HG02840 (cell line): Measurements from ENCODE around the gene LPP.
A peak's percentile ranks its signal among the peaks of the same experiment; 100 is the strongest.

Experiments
- ATAC-seq: cut with Tn5 transposase; IDR thresholded peaks from one replicate; pipeline ENCODE4 v1.9.1; 2021; ENCODE audit warnings: mild to moderate bottlenecking, moderate library complexity, moderate number of reproducible peaks; ENCODE audit not compliant: unreplicated experiment, low FRiP score

LPP gene

DNA sequence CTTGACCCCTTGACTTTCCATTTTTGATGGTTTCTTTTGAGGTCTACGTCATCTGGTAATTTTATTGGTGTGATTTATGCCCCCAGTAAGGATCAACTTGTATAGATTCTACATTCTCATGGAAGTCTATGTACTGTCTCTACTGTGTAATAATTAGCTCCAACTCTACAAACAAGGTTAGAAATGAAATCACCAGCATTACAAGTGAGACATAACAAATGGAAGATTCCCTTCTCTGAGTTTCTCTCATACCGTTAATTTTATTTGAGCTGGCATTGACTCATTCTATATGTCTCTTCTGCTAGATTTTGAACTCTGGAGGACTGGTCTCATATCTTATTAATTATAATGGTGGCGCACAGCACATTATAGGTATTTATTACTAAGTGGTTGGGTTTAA is 138.9 kb downstream of the LPP start:
- no peak for ATAC-seq

GRCh38 chr3:188294113-188294512 is 140.2 kb downstream of the LPP start:
- ATAC-seq = no peak

GRCh38 chr3:188294823-188295487 is 141.0 kb downstream of the LPP start:
- no peak for ATAC-seq

DNA sequence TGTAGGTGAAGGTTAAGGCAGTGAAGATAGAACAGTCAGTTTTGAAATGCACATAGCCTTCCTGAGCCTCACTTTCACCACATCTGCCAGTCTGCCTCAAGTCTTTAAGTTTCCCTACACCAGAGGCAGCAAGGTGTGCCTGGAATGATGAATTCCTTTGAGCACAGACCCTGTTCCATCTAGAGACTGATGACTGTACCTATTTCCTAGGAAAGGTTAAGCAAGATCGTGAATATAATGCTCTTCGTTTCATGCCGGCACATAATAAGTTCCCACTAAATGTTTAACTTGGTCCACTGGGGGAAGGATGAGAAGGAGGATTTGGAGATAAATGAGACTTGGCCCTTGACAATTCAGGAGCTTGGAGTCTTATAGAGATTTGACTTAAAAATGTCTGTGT is 141.9 kb downstream of the LPP start:
- no peak for ATAC-seq

GRCh38 chr3:188296761-188297612 is 143.0 kb downstream of the LPP start:
- no peak for ATAC-seq

GRCh38 chr3:188298585-188298984 is 144.6 kb downstream of the LPP start:
- ATAC-seq = no peak

DNA sequence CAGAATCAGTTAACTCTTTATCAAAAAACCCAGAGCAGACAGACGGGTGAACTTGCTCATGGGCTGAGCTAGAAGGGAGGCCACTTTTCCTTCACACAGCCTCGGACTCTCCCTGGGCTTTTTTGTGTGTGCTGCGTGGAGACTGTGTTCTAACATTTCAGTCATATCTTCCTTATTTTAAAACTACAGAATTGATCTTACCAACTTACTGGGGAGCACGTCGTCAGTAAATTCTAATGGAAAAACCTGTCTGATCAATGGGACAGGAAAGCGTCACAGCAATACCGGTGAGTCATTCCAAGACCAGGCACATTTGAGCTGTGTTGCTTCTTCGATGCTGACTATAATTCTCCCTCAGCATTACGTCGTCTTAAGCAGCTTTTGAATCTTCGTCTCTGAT is 145.1 kb downstream of the LPP start:
- ATAC-seq = no peak

- no peak for ATAC-seq
These were observed 145.8 kb downstream of the LPP start for GRCh38 chr3:188299708-188300107.

- ATAC-seq = no peak
These were observed 147.2 kb downstream of the LPP start for GRCh38 chr3:188301147-188301546.

GRCh38 chr3:188303286-188303799 is 149.4 kb downstream of the LPP start:
- ATAC-seq = no peak

DNA sequence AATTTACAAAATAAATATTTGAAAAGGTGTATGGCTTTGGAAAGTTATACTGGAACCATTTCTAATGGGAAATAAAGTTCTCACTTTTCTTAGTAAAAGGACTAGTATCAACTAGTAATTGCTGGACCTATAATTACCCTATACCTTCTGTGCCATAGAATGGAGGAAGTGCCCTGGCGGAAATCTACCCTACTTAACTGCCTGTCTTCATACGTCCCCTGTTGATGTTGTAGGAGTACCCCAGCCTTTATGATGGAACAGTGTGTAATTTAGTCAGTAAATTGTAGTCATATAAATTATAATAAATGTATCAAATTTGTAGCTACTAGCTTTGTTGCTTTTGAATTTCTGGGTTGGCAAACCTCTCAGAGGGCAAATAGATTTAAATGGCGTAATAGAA is 149.9 kb downstream of the LPP start:
- no peak for ATAC-seq

DNA sequence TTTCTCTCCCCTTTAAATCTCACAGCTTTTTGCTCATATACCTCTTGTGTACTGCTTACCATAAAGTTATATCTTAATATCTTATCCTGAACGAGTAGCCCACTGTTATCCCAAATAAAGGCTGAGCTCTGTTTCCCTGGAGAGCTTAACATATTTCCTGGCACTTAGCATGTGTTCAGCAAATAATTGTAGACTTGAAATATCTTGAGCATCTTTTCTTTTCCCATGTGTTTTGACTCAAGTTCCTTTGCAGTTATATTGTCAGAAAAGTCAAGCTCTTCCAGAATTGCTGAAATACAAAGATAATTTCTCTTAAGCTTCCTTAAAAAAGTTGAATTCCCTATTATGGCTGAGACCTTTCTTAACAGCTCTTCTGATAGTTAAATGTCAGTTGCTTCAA is 150.5 kb downstream of the LPP start:
- ATAC-seq = no peak

DNA sequence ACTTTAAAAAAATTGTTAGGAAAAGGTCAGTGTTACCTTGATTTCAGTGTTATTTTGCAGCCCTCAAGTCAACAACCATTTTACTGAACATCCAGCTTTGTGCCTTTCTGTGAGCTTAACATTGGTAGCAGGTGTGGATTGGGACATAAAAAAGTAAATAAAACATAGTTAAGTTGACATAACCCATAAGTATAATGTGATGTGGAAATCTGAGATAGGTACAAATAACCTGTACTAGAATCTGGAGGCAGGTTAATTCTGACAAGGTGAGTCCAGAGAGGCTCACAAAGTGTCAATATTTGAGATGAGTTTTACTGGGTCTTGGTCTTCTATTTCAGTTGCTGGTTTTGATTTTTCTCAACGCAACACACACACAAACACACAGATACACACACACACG is 151.3 kb downstream of the LPP start:
- ATAC-seq = no peak

DNA sequence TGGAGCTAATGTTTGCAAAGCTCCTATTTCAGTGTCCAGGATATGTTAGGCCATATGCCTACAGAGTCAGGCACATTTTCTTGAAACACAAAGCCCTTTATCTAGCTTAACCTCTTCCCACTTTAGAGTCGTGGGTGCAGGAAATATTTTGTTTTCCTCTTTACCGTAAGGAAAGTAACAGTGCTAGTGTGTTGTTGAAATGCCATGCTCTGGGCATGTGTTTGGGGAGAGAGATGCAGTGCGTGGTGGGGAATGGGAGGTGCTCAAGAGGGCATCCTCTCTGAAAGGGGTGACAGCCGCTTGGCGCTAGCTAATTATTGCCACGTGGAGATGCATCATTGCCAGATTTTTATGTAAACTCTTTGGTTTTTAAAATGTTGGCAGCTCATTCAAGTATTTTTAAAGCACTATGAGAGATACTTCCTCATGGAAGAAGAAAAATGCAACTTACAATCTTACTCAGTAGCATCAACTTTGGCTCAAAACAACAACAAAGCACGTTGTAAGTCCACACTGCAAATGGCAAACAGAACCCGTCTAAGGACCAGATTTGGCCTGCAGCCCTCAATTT is 152.6 kb downstream of the LPP start:
- ATAC-seq = no peak

DNA sequence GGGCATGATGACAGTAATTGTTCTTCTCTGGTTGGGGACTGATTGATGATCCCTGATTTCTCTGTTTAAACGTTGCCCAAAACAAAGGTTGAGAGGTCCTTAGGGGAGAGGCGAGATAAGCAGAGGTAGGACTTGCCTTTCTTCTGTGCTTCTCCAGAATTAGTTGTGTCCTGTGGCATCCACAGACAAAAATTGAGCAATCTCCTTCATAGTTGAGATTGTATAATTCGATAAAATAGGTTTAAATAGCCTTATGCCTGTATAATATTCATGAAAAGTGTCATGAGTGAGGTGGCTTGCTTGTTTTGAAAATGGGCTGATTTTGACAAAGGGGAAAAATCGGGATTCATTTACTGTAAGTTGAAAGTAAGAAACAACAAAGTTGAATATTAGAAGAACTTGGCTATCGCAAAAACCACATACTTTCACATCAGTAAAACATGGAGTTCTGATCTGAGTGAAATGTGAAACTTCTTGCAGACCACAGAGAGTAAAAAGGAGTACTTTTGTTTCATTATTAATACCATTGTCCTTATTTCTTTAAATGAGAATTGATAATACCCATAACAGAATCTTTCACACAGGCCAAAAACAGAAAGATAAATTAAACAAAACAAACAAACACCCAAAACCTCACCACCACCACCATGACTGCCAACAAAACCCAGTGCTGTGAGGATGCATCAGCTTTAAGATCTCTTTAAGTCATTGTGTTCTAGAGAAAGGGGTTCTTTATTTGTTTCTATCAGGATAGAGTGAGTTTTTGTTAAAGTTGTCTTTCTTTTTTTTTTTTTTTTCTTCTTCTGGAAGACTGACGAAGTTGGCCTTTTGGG is 155.7 kb downstream of the LPP start:
- peak; percentile 98 for ATAC-seq

- no peak for ATAC-seq
These were observed 156.3 kb downstream of the LPP start for GRCh38 chr3:188310270-188310710.

- no peak for ATAC-seq
These were observed 161.6 kb downstream of the LPP start for GRCh38 chr3:188315553-188315952.

- no peak for ATAC-seq
These were observed 162.2 kb downstream of the LPP start for GRCh38 chr3:188316021-188316722.

GRCh38 chr3:188316723-188317070 is 162.7 kb downstream of the LPP start:
- no peak for ATAC-seq

DNA sequence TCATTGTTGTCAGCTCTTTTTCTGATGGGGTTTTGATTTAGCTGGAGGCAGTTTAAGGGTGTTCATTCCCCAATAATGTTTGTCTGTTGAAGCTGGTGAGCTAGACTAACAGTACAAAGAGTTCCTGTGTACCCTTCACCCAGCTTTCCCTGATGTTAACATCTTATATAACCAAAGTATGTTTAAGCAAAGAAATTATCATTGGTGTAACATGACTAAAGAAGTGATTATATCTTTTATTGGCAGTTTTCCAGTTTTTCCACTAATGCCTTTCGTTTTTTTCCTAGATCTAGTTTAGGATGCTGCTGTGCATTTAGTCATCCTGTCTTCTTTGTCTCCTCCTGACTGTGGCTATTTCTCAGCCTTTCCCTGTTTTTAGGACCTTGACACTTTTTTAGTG is 165.6 kb downstream of the LPP start:
- ATAC-seq = no peak
